HS-27A (cell line): ENCODE results near the gene SPCS2.
A peak's percentile ranks its signal among the peaks of the same experiment; 100 is the strongest.
"Not testable (repeated sequence)": the region's sequence is repeated elsewhere in the genome, so short reads cannot be mapped to it uniquely, and the experiment has no call there.

ENCODE experiments used
- DNase-seq: peaks from one replicate; pipeline ENCODE4 v3.0.0-alpha.2; 2012; ENCODE audit warnings: low read depth, missing footprints

Gene SPCS2

GRCh38 chr11:74950374-74950969, 1.4 kb downstream of the SPCS2 start:
- no peak for DNase-seq

- no peak for DNase-seq
These were observed 2.2 kb downstream of the SPCS2 start for GRCh38 chr11:74951226-74951625.

GRCh38 chr11:74952752-74953151, 3.7 kb downstream of the SPCS2 start:
- DNase-seq = no peak

DNA sequence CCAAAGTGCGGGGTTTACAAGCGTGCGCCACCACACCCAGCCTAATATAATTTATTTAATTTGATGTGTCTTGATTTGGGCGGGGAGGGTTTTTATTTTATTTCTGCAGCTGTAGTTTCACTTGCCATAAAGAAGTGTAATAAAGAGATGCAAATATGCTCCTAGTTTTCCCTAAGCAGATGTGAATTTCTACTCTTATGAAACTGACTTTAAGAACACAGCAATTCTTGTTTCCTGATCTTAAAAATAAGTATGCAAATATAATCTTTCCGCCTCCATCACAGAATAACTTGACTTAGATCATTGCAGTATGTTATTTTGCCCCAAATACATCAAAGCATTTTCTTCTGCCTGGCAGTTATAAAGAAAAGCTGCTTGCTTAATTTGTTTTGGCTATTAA, 4.4 kb downstream of the SPCS2 start:
- DNase-seq = no peak

DNA sequence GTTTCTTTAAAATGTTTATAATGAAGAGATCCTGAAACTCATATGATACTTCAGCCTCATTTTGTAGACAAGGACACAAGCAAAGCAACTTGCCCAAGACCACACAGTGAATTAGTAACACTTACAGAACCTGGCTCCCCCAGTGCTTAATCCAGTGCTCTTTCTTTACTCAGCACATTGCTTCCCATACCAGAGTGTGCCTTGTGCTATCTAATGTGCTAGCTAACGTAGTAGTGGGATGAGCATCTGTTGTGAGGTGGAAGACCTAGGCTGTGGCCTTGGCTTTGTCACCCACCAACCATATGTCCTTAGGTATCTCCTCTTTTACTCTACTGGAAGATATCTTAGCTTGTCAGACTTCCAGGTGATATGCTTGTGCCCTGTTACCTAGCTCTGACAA, 5.1 kb downstream of the SPCS2 start:
- no peak for DNase-seq

- no peak for DNase-seq
These were observed 7.4 kb downstream of the SPCS2 start for GRCh38 chr11:74956397-74957015.

DNA sequence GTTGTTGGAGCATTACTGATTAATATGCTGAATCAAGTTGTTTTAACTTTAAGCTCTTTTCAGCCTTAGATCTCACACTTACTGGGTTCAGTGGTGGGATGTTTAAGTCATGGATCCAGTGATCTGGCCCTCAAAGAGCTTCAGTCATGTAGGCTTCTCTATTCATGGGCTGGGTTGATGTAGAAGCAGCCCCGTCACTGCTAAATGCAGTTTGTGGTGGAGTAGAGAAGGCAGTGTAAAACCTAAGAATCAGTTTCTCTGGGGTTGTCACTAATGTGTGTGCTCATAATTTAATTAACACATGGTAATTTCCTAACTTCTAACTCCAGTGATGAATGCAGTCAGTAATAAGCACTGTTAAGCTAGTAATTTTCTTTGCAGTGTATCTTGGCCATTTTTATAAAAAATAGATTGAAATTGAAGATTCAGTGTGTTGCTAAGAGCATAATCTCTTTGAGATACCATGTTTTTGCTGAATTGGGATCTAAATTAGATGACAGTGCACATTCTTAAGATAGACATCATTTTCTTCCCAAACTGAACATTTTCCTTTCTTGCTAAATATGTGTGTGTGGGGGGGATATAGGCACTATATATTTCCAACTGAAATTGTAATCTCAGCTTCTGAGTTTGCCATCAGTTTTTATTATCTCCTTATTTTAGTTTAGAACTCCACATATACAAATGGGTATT, 9.0 kb downstream of the SPCS2 start:
- no peak for DNase-seq

GRCh38 chr11:74960128-74960527, 11.1 kb downstream of the SPCS2 start:
- DNase-seq = not testable (repeated sequence)

- DNase-seq = no peak
These were observed 17.6 kb downstream of the SPCS2 start for GRCh38 chr11:74966651-74967050.

DNA sequence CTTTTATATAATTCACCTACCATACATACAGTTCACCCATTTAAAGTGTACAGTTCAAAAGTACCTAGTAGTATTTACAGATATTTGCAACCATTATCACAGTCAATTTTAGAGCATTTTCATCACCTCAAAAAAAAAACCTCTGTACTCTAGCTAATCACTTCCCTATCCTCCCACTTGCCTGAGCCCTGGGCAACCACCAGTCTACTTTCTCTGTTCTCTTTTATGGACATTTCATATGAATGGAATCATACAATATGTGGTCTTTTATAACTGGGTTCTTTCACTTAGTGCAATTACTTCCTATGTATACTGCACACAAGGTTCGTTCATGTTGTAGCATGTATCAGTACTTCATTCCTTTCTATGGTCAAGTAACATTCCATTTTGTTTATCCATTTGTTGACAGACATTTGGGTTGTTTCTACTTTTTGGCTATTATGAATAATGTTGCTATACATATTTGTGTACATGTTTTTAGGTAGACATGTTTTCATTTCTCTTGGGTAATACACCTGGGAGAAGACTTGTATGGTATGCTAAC, 21.9 kb downstream of the SPCS2 start:
- no peak for DNase-seq

DNA sequence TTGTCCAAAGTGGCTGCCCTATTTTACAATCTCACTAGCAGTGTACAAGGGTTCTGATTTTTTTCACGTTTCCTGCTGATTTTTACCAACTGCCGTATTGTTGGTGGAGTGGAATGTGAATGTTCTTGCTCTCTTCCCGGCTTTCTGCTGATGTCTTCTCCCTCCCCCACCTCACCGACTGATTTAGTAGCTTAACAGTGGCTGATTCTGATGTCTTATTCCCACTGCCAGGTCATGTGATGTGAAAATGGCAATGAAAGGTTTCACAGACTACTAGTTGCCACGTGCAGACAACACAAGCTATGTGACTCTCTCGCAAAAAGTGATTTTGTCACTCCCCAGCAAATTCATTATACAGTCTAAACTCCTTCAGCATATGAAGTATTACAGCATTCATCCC, 22.4 kb downstream of the SPCS2 start:
- DNase-seq = no peak

GRCh38 chr11:74978041-74978440, 29.0 kb downstream of the SPCS2 start:
- DNase-seq = no peak

- no peak for DNase-seq
These were observed 31.6 kb downstream of the SPCS2 start for GRCh38 chr11:74980634-74981033.

- DNase-seq = no peak
These were observed 32.8 kb downstream of the SPCS2 start for GRCh38 chr11:74981888-74982287.

DNA sequence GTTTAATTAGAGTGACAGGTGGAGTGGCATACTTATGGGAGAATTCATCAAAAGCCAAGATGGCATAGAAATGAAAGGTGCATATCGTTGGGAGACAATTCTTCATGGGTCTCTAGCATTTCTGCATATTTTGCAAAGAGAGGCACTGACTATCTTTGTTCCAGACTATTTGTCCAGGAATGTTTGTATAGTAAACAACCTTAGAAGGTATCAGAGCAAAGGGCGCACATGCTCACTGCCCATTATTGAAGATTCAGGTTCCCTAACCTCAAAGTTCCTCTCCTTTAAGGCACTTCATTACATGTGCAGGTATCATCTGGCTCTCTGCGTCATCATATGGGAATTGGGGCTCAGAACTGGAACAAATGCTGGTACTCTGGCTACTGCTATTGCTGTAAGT, 35.0 kb downstream of the SPCS2 start:
- no peak for DNase-seq

GRCh38 chr11:74984730-74985129, 35.7 kb downstream of the SPCS2 start:
- no peak for DNase-seq

DNA sequence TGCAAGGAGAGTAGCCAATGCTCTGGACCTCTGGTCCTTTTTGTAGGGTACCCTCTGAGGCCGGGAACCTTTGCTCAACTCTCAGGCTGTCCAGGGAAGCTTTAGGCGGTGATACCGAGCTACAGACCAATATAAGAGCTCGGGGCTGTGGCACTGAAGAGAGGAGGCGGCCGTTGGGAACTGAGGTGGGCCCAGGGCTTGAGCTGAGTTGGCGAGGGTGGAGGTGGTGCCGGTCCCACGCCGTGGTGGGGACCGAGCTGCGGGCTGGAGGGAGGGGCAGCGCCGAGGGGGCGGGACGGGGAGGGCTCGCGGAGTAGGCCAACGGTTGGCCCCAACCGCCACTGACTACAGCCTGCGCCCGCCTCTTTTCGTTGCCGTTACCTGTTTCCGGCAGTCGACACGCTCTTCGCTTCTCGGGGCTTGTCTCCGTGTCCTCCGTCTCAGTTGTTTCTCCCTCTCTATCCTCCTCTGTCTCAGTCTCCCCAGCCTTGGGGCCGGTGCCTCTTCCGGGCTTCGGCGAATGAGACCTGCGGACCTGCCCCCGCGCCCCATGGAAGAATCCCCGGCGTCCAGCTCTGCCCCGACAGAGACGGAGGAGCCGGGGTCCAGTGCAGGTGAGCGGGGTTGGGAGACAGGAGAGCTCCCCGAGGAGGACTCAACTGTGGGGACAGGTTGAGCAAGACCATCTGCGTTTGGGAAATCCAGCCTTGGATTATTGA, 39.6 kb downstream of the SPCS2 start, which contains the start of gene NEU3:
NEU3 (plus strand) TSS at position 393 of the 719 bp plus-strand sequence; CDS start at position 521, 128 bp downstream.
- DNase-seq = peak; percentile 72

- DNase-seq = peak; percentile 4
These were observed 40.2 kb downstream of the SPCS2 start for GRCh38 chr11:74989260-74989638.

DNA sequence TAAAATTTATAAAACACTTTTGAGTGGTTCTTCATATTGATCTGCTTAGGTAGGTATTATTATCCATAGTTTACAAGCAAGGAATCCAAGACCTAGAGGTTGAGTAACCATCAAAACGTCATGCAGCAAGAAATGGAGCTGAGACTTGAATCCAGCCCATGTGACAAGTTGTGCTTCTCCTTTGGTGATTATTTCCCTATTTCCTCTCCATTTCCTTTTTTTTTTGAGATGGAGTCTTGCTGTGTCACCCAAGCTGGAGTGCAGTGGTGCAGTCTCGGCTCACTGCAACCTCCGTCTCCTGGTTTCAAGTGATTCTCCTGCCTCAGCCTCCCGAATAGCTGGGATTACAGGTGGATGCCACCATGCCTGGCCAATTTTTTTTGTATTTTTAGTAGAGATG, 41.1 kb downstream of the SPCS2 start:
- not testable (repeated sequence) for DNase-seq

GRCh38 chr11:74990941-74991340, 41.9 kb downstream of the SPCS2 start:
- DNase-seq = no peak

DNA sequence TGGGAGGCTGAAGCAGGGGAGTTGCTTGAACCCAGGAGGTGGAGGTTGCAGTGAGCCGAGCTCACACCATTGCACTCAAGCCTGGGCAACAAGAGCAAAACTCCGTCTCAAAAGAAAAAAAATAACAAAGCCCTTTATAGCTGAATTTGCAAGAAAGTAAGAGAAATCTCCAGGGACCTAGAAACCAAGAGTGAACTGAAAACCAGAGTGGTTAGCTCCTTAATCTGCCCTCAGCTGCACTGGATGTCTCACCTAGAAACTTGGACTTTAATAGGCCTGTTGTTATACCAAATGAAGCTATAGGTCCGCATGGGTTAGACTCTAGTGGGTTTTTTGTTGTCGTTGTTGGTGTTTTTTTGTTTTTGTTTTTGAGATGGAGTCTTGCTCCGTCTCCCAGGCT, 43.8 kb downstream of the SPCS2 start:
- DNase-seq = no peak

- no peak for DNase-seq
These were observed 51.9 kb downstream of the SPCS2 start for GRCh38 chr11:75000975-75001354.

GRCh38 chr11:75001686-75002085, 52.6 kb downstream of the SPCS2 start:
- DNase-seq = no peak
